ENCODE results near the gene CX3CR1.

- TF ChIP-seq, protein P1, sequence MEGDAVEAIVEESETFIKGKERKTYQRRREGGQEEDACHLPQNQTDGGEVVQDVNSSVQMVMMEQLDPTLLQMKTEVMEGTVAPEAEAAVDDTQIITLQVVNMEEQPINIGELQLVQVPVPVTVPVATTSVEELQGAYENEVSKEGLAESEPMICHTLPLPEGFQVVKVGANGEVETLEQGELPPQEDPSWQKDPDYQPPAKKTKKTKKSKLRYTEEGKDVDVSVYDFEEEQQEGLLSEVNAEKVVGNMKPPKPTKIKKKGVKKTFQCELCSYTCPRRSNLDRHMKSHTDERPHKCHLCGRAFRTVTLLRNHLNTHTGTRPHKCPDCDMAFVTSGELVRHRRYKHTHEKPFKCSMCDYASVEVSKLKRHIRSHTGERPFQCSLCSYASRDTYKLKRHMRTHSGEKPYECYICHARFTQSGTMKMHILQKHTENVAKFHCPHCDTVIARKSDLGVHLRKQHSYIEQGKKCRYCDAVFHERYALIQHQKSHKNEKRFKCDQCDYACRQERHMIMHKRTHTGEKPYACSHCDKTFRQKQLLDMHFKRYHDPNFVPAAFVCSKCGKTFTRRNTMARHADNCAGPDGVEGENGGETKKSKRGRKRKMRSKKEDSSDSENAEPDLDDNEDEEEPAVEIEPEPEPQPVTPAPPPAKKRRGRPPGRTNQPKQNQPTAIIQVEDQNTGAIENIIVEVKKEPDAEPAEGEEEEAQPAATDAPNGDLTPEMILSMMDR (IDR thresholded peaks at IDR 0.05; ENCODE audit: low read depth, low read length) = no peak
- no peak for TF ChIP-seq EZH2phosphoT487 (IDR thresholded peaks at IDR 0.05; ENCODE audit: low read depth)
Measured at GRCh38 chr3:39290255-39290654, 10.4 kb upstream of the CX3CR1 start.
